Pancreas (tissue), 10 donors: ENCODE data around the gene BABAM2. TPM values are rescaled to one million over a fixed set of nuclear protein-coding genes. Genes with fewer than 3 reads are reported as not detected.

Source experiments
- ATAC-seq, 4 donors: fragments of 200-7000 bp; cut with Tn5 transposase; one replicate each; pipeline versions ENCODE4 v1.8.0 to v1.9.1; 2020; ENCODE audit warnings: mild to moderate bottlenecking in 4 of 4, moderate library complexity in 4 of 4
- DNase-seq, 6 donors: peaks; one replicate each; pipeline ENCODE4 v3.0.0-alpha.2; 2020
- FAIRE-seq: peaks from 2 replicates; lab custom pipeline; 2012; peaks lifted over from hg19 to GRCh38; lab: Jason Lieb, UNC
- H3K27ac ChIP-seq, 4 donors: fragments of 200-600 bp; sonication (generic); 1 replicate in 3 of 4; 2 replicates in 1 of 4; pipeline versions ENCODE4 v1.5.0 to v1.8.0; 2020
- H3K27me3 ChIP-seq, 4 donors: fragments of 200-600 bp; one replicate each; pipeline ENCODE4 v1.8.0; 2021
- H3K36me3 ChIP-seq, 3 donors: fragments of 200-600 bp; sonication (generic) in 1 of 3; one replicate each; pipeline versions ENCODE4 v1.5.0 to v1.8.0; 2020 to 2021
- H3K4me1 ChIP-seq, 3 donors: fragments of 200-600 bp; one replicate each; pipeline ENCODE4 v1.8.0; 2021
- H3K4me3 ChIP-seq, 4 donors: fragments of 200-600 bp; sonication (generic) in 2 of 4; one replicate each; pipeline versions ENCODE4 v1.5.0 to v1.8.0; 2020 to 2021
- H3K9me3 ChIP-seq, 4 donors: fragments of 200-600 bp; one replicate each; pipeline ENCODE4 v1.8.0; 2021
- CTCF ChIP-seq, 4 donors: fragments of 200-600 bp; sonication (generic) in 3 of 4; IDR thresholded peaks; one replicate each; pipeline versions ENCODE4 v1.5.0 to v1.8.0; 2021; ENCODE audit warnings: antibody characterized with exemption in 4 of 4
- WGBS, 2 donors: extraction: QIAGEN DNeasy Blood & Tissue Kit; methylation state at CpG; one replicate each; pipeline ENCODE4 v1.1.7; 2013; 5-methylcytosine and 5-hydroxymethylcytosine counted together
- intact Hi-C, 3 donors: fragments of 100-400 bp; cut with DNase I; formaldehyde crosslinking; loops; one replicate each; pipeline versions ENCODE4 v1.11.1 to v1.14.2; 2022
- polyA plus RNA-seq, 2 donors: library from polyadenylated mRNA; stranded (reverse); fragments of 200-250 nt; gene quantifications; one replicate each; pipeline ENCODE4 v1.2.3, GENCODE V29; 2013
- total RNA-seq, 6 donors: library from RNA; stranded (reverse); fragmentation: NEBNext Ultra II Directional in 4 of 6; extraction: Animal tissue kit (Norgen Biotek cat#: 25700) in 4 of 6; gene quantifications; one replicate each; pipeline versions ENCODE4 v1.2.1 to v1.2.4, GENCODE V29; 2021 to 2023
- donor health status: healthy with polysubstance abuse.
- donor health status: DM: no; HTN: no; CAD: no; lungs with moderate emphysema.
- donor health status: DM: no; HTN: no; CAD: no.
- donor health status: control.
- donor health status: control.
- donor health status: Bipolar disorder and iron deficiency.
- donor health status: DM: yes; HTN: yes; CAD: no.
- donor health status: DM: no; HTN: no; CAD: no.
- donor health status: DM: no; HTN: no; CAD: no.
- donor health status: DM: yes; HTN: yes; CAD: no.

The BABAM2 gene
- total and polyA plus RNA-seq, 8 donors = 9.4 to 21.3 (median 15.6) TPM

GRCh38 chr2:28322051-28322450, 431.5 kb downstream of the BABAM2 start:
- Histone ChIP-seq H3K9me3 (no peaks in the 10 kb centered on the region), H3K4me3 (no peak overlapping the region), H3K27ac (no peak overlapping the region), H3K27me3 (no peaks in the 10 kb centered on the region), H3K36me3 (no peaks in the 10 kb centered on the region), H3K4me1 (no peaks in the 10 kb centered on the region)
- no peak for ATAC-seq
- no peak for FAIRE-seq
- TF ChIP-seq CTCF (IDR thresholded peaks at IDR 0.05) = no peak
- no peak for DNase-seq
- 71 to 74% methylated on average over 5 of the region's 5 CpGs for WGBS, 2 donors
- intact Hi-C loops = no loop called here

- no peak for TF ChIP-seq CTCF (IDR thresholded peaks at IDR 0.05)
- H3K4me3 ChIP-seq = no peak overlapping the region
- DNase-seq (no peak), ATAC-seq (no peak), FAIRE-seq (no peak)
- no peak overlapping the region for H3K27ac ChIP-seq
- no peaks in the 10 kb centered on the region for H3K36me3 ChIP-seq
- no peaks in the 10 kb centered on the region for H3K27me3 ChIP-seq
- no peaks in the 10 kb centered on the region for H3K9me3 ChIP-seq
- intact Hi-C loops = no loop called here
- 97 to 98% methylated on average over 8 of the region's 8 CpGs for WGBS, 2 donors
- H3K4me1 ChIP-seq = no peaks in the 10 kb centered on the region
Observed at GRCh38 chr2:28322456-28322855, 431.9 kb downstream of the BABAM2 start.

GRCh38 chr2:28322981-28323396, 432.5 kb downstream of the BABAM2 start:
- FAIRE-seq = no peak
- no peak for TF ChIP-seq CTCF (IDR thresholded peaks at IDR 0.05)
- ATAC-seq = no peak
- 94 to 95% methylated on average over 6 of the region's 6 CpGs for WGBS, 2 donors
- intact Hi-C loops = no loop called here
- no peaks in the 10 kb centered on the region for H3K4me1 ChIP-seq
- no peak overlapping the region for H3K27ac ChIP-seq
- H3K27me3 ChIP-seq = no peaks in the 10 kb centered on the region
- no peaks in the 10 kb centered on the region for H3K36me3 ChIP-seq
- no peak overlapping the region for H3K4me3 ChIP-seq
- no peaks in the 10 kb centered on the region for H3K9me3 ChIP-seq
- no peak for DNase-seq

GRCh38 chr2:28325173-28325566, 434.6 kb downstream of the BABAM2 start:
- 88 to 95% methylated on average over 5 of the region's 5 CpGs for WGBS, 2 donors

More at GRCh38 chr2:28325173-28325566, 434.6 kb downstream of the BABAM2 start:
- no peak overlapping the region for H3K27ac ChIP-seq
- ATAC-seq (no peak), FAIRE-seq (no peak), DNase-seq (no peak)
- no peak for TF ChIP-seq CTCF (IDR thresholded peaks at IDR 0.05)
- intact Hi-C loops = no loop called here
- H3K27me3 ChIP-seq = no peaks in the 10 kb centered on the region
- no peaks in the 10 kb centered on the region for H3K4me1 ChIP-seq
- H3K9me3 ChIP-seq = no peaks in the 10 kb centered on the region
- H3K4me3 ChIP-seq = no peak overlapping the region
- no peaks in the 10 kb centered on the region for H3K36me3 ChIP-seq
